Activated naive CD4-positive, alpha-beta T cell treated with anti-CD3 and anti-CD28 coated beads, Interleukin-2, amount 50 U/mL, for 24 hours (primary cell): ENCODE results near the gene FGFR4.
A peak's percentile ranks its signal among the peaks of the same experiment; 100 is the strongest.

Experiments used
- H3K27ac Mint-ChIP-seq: one replicate; pipeline ENCODE4 v1.8.0; 2021; ENCODE audit warnings: mild to moderate bottlenecking, mixed read lengths
- H3K27me3 Mint-ChIP-seq: one replicate; pipeline ENCODE4 v1.8.0; 2021; ENCODE audit warnings: mixed read lengths
- H3K36me3 Mint-ChIP-seq: one replicate; pipeline ENCODE4 v1.8.0; 2021; ENCODE audit warnings: mixed read lengths
- H3K4me1 Mint-ChIP-seq: one replicate; pipeline ENCODE4 v1.8.0; 2021; ENCODE audit warnings: mixed read lengths
- H3K4me3 Mint-ChIP-seq: one replicate; pipeline ENCODE4 v1.8.0; 2021; ENCODE audit warnings: mild to moderate bottlenecking, mixed read lengths
- H3K9me3 Mint-ChIP-seq: one replicate; pipeline ENCODE4 v1.8.0; 2021; ENCODE audit warnings: mixed read lengths

Gene FGFR4

DNA sequence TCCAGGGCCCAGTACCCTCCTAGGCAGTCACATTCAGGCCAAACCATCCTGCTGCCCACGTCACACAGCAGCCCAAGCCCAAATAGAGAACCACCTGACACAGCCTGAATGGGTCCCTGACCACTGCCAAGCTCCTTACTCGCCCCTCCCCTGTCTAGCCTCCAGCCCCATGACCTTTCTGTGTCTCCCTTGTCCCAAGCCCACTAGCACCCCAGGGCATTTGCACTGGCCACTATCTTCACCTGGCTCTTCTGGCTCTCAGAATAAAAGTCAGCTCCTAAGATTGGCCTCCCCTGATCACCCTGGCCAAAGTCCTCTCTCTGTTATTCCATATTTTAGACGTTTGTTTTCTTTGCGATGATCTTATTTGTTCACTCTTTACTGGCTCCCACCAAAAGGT, 20.4 kb downstream of the FGFR4 start:
- Mint-ChIP-seq H3K4me1 (no peaks in the 10 kb centered on the region), H3K36me3 (no peaks in the 10 kb centered on the region), H3K27ac (no peak overlapping the region), H3K27me3 (no peaks in the 10 kb centered on the region), H3K4me3 (no peak overlapping the region), H3K9me3 (no peaks in the 10 kb centered on the region)

DNA sequence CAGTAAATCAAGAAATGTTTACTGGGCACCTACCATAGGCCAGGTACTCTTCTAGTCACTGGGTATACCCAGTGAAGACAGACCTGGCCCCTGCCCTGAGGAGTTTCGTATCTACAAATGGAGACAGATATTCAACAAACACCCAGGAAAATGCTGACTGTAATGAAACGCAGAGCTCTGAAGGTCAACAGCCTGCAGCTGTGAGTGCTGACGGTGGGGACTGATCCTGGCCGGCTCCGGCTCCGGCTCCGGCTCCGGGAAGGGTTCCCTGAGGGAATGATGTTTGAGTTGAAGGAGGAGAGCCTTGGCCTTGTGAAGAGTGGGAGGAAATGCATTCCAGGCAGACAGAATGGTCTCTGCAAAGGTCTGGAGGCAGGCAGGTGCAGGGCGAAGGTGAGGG, 23.1 kb downstream of the FGFR4 start:
- no peaks in the 10 kb centered on the region for H3K36me3 Mint-ChIP-seq
- no peaks in the 10 kb centered on the region for H3K27me3 Mint-ChIP-seq
- H3K9me3 Mint-ChIP-seq: no peaks in the 10 kb centered on the region
- H3K4me1 Mint-ChIP-seq: peaks cover 7% of the 10 kb centered on the region
- no peak overlapping the region for H3K27ac Mint-ChIP-seq
- H3K4me3 Mint-ChIP-seq: no peak overlapping the region

DNA sequence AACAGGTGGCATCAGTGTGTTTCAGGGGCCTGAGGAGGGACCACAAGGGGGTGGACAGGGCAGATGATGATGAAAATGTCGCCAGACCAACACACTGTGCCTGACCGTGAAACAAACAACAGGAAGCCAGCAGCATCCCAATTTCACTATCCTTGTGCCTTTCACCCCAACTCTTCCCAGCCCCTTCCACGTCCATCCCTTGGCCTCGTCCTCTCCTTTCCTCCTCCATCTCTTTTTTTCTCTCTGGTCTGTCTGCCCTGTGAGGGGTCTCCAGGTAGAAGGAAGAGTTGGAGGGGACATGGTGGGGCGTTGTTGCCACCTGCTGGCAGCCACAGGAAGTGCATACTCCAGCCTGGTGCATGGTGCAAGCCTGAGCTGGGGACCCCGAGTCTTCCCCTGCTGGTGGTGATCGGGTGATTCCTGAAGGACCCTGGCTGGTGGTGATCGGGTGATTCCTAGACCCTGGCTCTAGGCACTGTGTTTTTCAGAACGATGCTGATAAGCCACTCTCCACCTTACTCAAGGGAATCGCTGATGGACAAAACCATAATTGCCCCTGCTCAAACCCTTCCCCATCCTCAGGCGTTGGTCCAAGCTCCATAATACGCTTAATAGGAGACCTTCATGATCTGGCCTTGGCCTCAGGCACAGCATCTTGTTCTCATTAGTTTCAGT, 25.1 kb downstream of the FGFR4 start:
- Mint-ChIP-seq H3K4me1 (peaks cover 16% of the 10 kb centered on the region), H3K9me3 (no peaks in the 10 kb centered on the region), H3K36me3 (no peaks in the 10 kb centered on the region), H3K27ac (no peak overlapping the region), H3K4me3 (no peak overlapping the region), H3K27me3 (no peaks in the 10 kb centered on the region)

GRCh38 chr5:177112589-177113220, 26.0 kb downstream of the FGFR4 start:
- Mint-ChIP-seq H3K27ac (no peak overlapping the region), H3K36me3 (no peaks in the 10 kb centered on the region), H3K4me3 (no peak overlapping the region), H3K9me3 (no peaks in the 10 kb centered on the region), H3K4me1 (peaks cover 16% of the 10 kb centered on the region), H3K27me3 (no peaks in the 10 kb centered on the region)

DNA sequence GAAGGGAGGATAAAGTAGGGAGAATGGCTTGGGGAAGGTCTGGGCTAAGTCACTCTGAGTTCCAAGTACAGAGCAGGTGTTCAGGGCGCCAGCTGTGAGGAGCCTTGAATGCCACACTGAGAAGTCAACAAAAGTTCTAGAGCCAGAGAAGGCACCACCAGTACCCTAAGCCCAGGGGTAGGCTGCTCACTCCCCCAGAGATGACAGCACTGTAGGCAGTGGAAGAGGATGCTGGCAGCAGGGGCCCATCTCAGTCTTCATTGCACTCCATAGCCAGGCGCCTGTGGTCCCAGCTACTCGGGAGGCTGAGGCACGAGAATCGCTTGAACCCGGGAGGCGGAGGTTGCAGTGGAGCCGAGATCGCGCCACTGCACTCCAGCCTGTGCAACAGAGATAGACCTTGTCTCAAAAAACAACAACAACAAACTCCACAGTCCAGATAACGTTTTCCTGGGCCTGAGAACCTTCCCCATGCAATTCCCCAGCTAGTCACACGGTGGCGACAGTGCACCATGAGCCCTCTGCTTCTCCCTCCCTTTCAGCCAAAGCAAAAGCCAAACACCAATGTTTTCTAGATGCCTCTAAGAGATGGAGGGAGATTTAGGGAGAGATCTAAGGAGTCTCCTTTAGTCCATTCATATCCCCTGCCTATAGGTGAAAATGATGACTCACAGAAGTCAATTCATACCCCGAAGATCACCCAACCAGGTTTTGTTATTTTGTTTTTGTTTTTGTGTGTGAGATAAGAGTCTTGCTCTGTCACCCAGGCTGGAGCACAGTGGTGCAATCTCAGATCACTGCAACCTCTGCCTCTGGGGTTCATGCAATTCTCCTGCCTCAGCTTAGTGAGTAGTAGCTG, 27.1 kb downstream of the FGFR4 start:
- no peaks in the 10 kb centered on the region for H3K27me3 Mint-ChIP-seq
- no peaks in the 10 kb centered on the region for H3K36me3 Mint-ChIP-seq
- H3K4me3 Mint-ChIP-seq: no peak overlapping the region
- no peak overlapping the region for H3K27ac Mint-ChIP-seq
- peaks cover 16% of the 10 kb centered on the region for H3K4me1 Mint-ChIP-seq
- H3K9me3 Mint-ChIP-seq: no peaks in the 10 kb centered on the region

DNA sequence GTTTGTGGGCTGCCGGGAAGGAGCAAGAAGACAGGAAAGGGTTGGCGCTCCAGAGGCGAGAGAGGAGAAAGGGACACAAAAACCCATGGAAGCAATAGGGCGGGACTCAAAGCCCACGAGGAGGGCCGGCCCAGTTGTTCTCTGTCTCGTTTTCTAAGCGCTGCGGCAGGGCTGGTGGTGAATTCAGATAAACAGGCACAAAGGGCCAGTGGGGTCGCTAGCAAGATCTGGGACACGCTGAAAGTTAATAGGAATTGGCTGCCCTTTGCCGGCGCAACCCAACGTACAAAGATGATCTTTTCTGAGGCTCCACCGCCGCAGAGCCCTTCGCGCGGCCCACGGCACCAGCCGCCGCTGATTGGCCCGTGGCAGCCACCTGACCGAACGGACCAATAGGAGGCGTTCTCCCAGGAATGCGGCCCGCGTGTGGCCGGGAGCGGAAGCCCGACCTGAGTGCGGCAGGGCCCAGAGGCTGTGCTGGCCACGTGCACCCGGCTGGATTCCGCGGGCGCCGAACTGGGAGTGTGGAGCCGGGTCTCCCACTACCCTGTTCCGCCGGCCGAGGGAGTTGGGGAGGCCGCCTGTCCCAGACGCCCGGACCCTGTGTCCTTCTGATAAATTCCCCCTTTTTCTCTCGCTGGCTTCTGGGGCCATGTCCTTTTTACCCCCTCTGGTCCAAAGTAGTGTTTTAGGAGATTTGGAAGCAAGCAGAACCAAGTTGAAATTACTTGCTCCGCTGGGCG, 30.1 kb downstream of the FGFR4 start:
- H3K27me3 Mint-ChIP-seq: no peaks in the 10 kb centered on the region
- H3K4me1 Mint-ChIP-seq: peaks cover 16% of the 10 kb centered on the region
- H3K4me3 Mint-ChIP-seq: peak overlapping the region; percentile 72
- no peaks in the 10 kb centered on the region for H3K36me3 Mint-ChIP-seq
- H3K9me3 Mint-ChIP-seq: no peaks in the 10 kb centered on the region
- H3K27ac Mint-ChIP-seq: peak overlapping the region; percentile 89

DNA sequence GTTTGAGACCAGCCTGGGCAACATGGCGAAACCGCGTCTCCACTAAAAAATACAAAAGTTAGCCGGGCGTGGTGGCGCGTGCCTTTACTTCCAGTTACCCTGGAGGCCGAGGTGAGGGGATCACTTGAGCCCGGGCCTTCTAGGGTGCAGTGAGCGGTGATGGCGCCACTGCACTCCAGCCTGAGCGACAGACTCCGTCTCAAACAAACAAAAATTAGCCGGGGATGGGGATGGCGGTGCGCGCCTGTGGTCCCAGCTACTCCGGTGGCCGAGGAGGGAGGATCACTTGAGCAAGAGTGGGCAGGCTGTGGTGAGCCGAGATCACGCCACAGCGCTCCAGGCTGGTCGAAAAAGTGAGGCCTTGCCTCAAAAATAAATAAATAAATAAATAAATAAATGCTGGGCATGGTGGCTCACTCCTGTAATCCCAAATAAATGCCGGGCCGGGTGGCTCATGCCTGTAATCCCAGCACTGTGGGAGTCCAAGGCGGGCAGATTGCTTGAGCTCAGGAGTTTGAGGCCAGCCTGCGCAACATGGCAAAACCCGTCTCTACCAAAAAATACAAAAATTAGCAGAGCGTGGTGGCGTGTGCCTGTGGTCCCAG, 30.8 kb downstream of the FGFR4 start:
- peak overlapping the region; percentile 89 for H3K27ac Mint-ChIP-seq
- no peaks in the 10 kb centered on the region for H3K36me3 Mint-ChIP-seq
- peak overlapping the region; percentile 64 for H3K4me3 Mint-ChIP-seq
- H3K27me3 Mint-ChIP-seq: no peaks in the 10 kb centered on the region
- H3K4me1 Mint-ChIP-seq: peaks cover 16% of the 10 kb centered on the region
- no peaks in the 10 kb centered on the region for H3K9me3 Mint-ChIP-seq

DNA sequence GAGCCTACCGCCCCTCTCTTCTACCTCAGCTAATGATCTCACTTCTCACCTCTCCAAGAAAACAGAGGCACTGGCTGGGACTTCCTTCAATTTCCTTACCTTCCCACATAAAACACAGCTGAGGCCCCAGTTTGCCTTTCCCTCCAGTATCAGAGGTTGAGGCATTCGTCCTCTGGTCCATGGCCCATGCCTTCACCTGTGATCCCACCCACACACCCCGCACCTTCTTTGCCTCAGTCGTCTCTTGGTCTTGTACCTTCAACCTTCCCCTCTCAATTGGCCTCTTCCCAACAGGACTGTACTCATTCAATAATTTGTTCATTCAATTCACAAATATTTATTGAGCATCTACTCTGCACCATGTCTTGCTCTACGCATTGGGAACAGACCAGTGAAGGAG, 35.9 kb downstream of the FGFR4 start:
- Mint-ChIP-seq H3K27me3 (no peaks in the 10 kb centered on the region), H3K9me3 (no peaks in the 10 kb centered on the region), H3K4me3 (no peak overlapping the region), H3K36me3 (no peaks in the 10 kb centered on the region), H3K4me1 (peaks cover 5% of the 10 kb centered on the region), H3K27ac (no peak overlapping the region)

DNA sequence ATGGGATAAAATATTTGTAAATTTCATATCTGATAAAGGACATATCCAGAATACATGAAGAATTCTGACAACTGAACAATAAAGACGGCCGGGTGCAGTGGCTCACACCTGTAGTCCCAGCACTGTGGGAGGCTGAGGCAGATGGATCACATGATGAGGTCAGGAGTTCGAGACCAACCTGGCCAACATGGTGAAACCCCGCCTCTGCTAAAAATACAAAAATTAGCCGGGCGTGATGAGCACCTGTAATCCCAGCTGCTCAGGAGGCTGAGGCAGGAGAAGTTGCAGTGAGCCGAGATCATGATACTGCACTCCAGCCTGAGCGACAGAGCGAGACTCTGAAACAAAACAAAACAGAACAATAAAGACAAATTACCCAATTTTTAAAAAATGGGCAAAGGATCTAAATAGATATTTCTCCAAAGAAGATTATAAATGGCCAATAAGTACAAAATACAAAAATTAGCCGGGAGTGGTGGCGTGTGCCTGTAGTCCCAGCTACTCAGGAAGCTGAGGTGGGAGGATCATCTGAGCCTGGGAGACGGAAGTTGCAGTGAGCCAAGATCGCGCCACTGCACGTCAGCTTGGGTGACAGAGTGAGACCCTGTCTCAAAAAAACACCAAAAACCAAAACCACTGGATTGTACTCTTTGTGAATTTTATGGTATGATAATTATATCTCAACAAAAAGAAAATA, 37.2 kb downstream of the FGFR4 start:
- Mint-ChIP-seq H3K4me1 (peaks cover 15% of the 10 kb centered on the region), H3K9me3 (no peaks in the 10 kb centered on the region), H3K36me3 (no peaks in the 10 kb centered on the region), H3K27ac (no peak overlapping the region), H3K4me3 (no peak overlapping the region), H3K27me3 (no peaks in the 10 kb centered on the region)

DNA sequence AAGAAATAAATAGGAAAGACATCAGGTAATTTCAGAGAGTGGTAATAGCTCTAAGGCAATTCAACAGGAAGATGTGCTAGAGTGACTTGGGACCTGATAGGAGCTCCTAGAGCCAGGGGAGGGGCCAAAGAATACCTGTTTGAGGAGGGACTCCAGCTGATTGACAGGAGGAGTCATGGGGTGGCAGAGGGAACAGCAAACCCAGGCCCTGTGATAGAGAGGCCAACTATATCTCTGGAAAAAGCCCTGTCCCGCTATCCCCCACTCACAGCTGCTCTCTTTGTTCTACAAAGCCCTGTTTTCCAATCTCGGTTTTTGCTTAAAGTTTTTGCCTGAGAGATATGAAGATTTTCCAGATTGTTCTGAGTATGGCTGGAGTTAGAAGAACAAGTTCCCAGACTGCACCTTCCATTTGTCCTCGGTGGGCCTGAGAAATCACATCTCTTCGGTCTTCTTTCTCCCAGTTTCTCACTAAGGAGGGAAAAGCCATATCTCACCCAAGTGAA, 37.8 kb downstream of the FGFR4 start:
- Mint-ChIP-seq H3K27me3 (no peaks in the 10 kb centered on the region), H3K4me3 (no peak overlapping the region), H3K27ac (no peak overlapping the region), H3K36me3 (no peaks in the 10 kb centered on the region), H3K4me1 (peaks cover 21% of the 10 kb centered on the region), H3K9me3 (no peaks in the 10 kb centered on the region)

- no peak overlapping the region for H3K4me3 Mint-ChIP-seq
- no peak overlapping the region for H3K27ac Mint-ChIP-seq
- H3K4me1 Mint-ChIP-seq: peaks cover 34% of the 10 kb centered on the region
- H3K9me3 Mint-ChIP-seq: no peaks in the 10 kb centered on the region
- H3K36me3 Mint-ChIP-seq: no peaks in the 10 kb centered on the region
- no peaks in the 10 kb centered on the region for H3K27me3 Mint-ChIP-seq
Observed at GRCh38 chr5:177126771-177127170, 40.1 kb downstream of the FGFR4 start.

GRCh38 chr5:177128551-177128981, 41.9 kb downstream of the FGFR4 start:
- Mint-ChIP-seq H3K9me3 (no peaks in the 10 kb centered on the region), H3K27ac (peak overlapping the region; percentile 79), H3K4me3 (peak overlapping the region; percentile 38), H3K36me3 (no peaks in the 10 kb centered on the region), H3K27me3 (no peaks in the 10 kb centered on the region), H3K4me1 (peaks cover 34% of the 10 kb centered on the region)

DNA sequence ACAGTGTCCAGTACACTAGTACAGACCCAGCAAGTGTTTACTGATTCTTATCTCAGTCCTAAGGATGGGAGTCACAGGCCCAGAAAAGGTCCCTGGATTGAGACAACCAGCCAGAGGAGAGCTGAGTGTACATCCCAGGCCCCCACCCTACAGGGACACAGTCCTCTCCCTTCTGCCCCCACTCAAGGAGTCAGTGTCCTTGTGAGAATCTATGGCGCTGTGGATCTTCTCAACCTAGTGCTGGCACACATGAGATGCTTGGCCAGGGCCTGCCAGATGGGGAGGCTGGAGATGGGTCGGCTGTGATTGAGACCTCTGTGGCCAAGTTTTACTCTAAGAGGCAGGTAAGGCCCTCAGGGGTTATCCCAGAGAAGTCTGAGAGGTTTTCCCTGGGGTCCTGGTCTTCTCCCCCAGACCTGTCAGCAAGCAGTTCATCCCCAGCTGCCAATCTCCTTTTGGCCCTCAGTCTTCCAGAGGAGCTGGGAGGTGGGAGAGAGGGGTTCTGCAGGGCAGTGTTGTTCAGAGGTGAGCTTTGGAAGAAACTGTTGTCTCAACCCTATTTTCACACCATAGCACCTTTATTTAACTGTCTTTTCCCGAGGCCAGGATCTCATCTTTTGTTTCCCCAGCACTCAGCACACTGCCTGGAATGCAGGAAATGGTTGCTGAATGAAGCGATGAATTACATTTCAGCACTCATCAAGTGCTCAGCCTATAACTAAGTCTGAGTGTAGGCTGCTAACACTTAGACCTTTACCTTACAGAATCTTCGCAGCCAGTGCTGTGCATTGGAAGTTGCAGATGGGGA, 43.7 kb downstream of the FGFR4 start:
- no peaks in the 10 kb centered on the region for H3K9me3 Mint-ChIP-seq
- H3K36me3 Mint-ChIP-seq: peaks cover under 1% of the 10 kb centered on the region
- no peak overlapping the region for H3K4me3 Mint-ChIP-seq
- H3K4me1 Mint-ChIP-seq: peaks cover 39% of the 10 kb centered on the region
- no peaks in the 10 kb centered on the region for H3K27me3 Mint-ChIP-seq
- no peak overlapping the region for H3K27ac Mint-ChIP-seq

DNA sequence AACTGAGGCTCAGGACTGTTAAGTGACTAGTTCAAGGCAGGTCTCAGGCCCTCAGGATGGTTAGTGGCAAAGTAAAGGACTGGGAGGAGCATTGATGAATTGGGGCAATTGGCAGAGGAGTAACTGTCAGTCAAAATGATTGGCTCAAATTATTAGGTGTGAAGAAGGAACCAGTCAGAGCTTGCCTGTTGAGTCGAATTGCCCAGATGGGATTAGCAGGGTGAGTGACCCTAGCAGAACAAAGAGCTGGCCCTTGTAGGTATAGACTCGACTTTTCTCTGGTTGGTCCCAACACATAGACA, 44.3 kb downstream of the FGFR4 start:
- Mint-ChIP-seq H3K27ac (no peak overlapping the region), H3K9me3 (no peaks in the 10 kb centered on the region), H3K27me3 (no peaks in the 10 kb centered on the region), H3K4me1 (peaks cover 44% of the 10 kb centered on the region), H3K36me3 (peaks cover 4% of the 10 kb centered on the region), H3K4me3 (no peak overlapping the region)
